Endothelial cell of umbilical vein (primary cell): Measurements from ENCODE around the gene PLCD1. TPM values are rescaled to one million over a fixed set of nuclear protein-coding genes. Genes with fewer than 3 reads are reported as not detected.

Experiments
- BruUV-seq: library from RNA; stranded (reverse); fragments of 400-500 nt; replicated peaks from 2 replicates; lab custom pipeline; 2021; lab: Mats Ljungman, UMichigan
- CTCF ChIA-PET: fragments of 300-600, 350-600 bp; sonication (Branson Sonifier 250); formaldehyde crosslinking; loops from one replicate; lab custom pipeline; 2021; ENCODE audit warnings: antibody characterized with exemption, inconsistent platforms; lab: Charles Lee
- POLR2A ChIA-PET: fragments of 300-600, 350-600 bp; sonication (Branson Sonifier 250); formaldehyde crosslinking; loops from one replicate; lab custom pipeline; 2021; ENCODE audit warnings: antibody characterized with exemption, inconsistent platforms; lab: Charles Lee
- DNase-seq: peaks from one replicate; pipeline ENCODE4 v3.0.0-alpha.2; 2011; ENCODE audit warnings: low read depth, low spot score
- FAIRE-seq: peaks from 2 replicates; lab custom pipeline; 2011; peaks lifted over from hg19 to GRCh38; lab: Jason Lieb, UNC
- H2AFZ ChIP-seq: 2 replicates; pipeline ENCODE4 v1.6.0; 2012; ENCODE audit warnings: low read depth, low read length, control low read depth, inconsistent platforms
- H3K27ac ChIP-seq: 2 replicates; pipeline ENCODE4 v1.5.1; 2011; ENCODE audit warnings: low read depth, mild to moderate bottlenecking, control low read depth, low read length, moderate library complexity; ENCODE audit not compliant: insufficient read depth
- H3K27me3 ChIP-seq, 2 experiments: 2 replicates each; pipeline versions ENCODE4 v1.6.0 to v1.6.1; 2011; ENCODE audit warnings: low read length in 2 of 2, mixed read lengths in 1 of 2; ENCODE audit not compliant: control insufficient read depth in 2 of 2, insufficient read depth in 2 of 2
- H3K36me3 ChIP-seq, 2 experiments: 2 replicates in 1 of 2; 3 replicates in 1 of 2; pipeline ENCODE4 v1.5.1; 2011; ENCODE audit warnings: low read length in 2 of 2, mild to moderate bottlenecking in 1 of 2, moderate library complexity in 1 of 2; ENCODE audit not compliant: control insufficient read depth in 2 of 2, insufficient read depth in 2 of 2; ENCODE audit errors: extremely low read depth in 1 of 2
- H3K4me1 ChIP-seq: 3 replicates; pipeline ENCODE4 v1.5.1; 2011; ENCODE audit warnings: mild to moderate bottlenecking, low read length; ENCODE audit not compliant: control insufficient read depth, insufficient read depth; ENCODE audit errors: extremely low read depth
- H3K4me2 ChIP-seq: 2 replicates; pipeline ENCODE4 v1.6.1; 2011; ENCODE audit warnings: low read length, control low read depth, mixed read lengths; ENCODE audit not compliant: insufficient read depth
- H3K4me3 ChIP-seq, 3 experiments: fragments of 200-600 bp in 1 of 3; sonication (generic), shearing (Covaris generic) in 1 of 3; replicated peaks in 1 of 3; 2 replicates each; pipeline ENCODE4 v1.5.1; 2011 to 2016; ENCODE audit warnings: control low read depth in 3 of 3, low read length in 3 of 3, mild to moderate bottlenecking in 2 of 3, inconsistent platforms in 1 of 3, low read depth in 1 of 3, moderate library complexity in 1 of 3; ENCODE audit not compliant: insufficient read depth in 1 of 3
- H3K79me2 ChIP-seq: 2 replicates; pipeline ENCODE4 v1.6.0; 2012; ENCODE audit warnings: low read length, inconsistent platforms; ENCODE audit not compliant: control insufficient read depth, insufficient read depth
- H3K9ac ChIP-seq: replicated peaks from 2 replicates; pipeline ENCODE3; 2011; ENCODE audit warnings: low read length, control low read depth; ENCODE audit not compliant: insufficient read depth; ENCODE audit errors: extremely low read depth
- H3K9me1 ChIP-seq: replicated peaks from 3 replicates; pipeline ENCODE4 v1.6.0; 2011; ENCODE audit warnings: mild to moderate bottlenecking, low read length; ENCODE audit not compliant: control insufficient read depth, insufficient read depth; ENCODE audit errors: extremely low read depth
- H3K9me3 ChIP-seq: replicated peaks from 2 replicates; pipeline ENCODE4 v1.5.1; 2012; ENCODE audit warnings: low read length, inconsistent platforms; ENCODE audit not compliant: control insufficient read depth, insufficient read depth
- H4K20me1 ChIP-seq: replicated peaks from 2 replicates; pipeline ENCODE3; 2011; ENCODE audit warnings: mild to moderate bottlenecking, low read length; ENCODE audit not compliant: control insufficient read depth, insufficient read depth; ENCODE audit errors: extremely low read depth
- CTCF ChIP-seq, 2 donors: IDR thresholded peaks; 1 replicate in 1 of 2; 2 replicates in 1 of 2; pipeline ENCODE4 v1.5.1; 2011; ENCODE audit warnings: low read length in 2 of 2, mild to moderate bottlenecking in 2 of 2, moderate library complexity in 2 of 2, control low read depth in 1 of 2, inconsistent platforms in 1 of 2, low read depth in 1 of 2; ENCODE audit not compliant: insufficient read depth in 1 of 2; ENCODE audit errors: extremely low read depth in 1 of 2
- EZH2 ChIP-seq: IDR thresholded peaks from 2 replicates; pipeline ENCODE4 v1.6.1; 2012; ENCODE audit warnings: borderline replicate concordance, low read depth, mild to moderate bottlenecking, moderate library complexity, low read length, inconsistent platforms; ENCODE audit not compliant: severe bottlenecking
- FOS ChIP-seq: IDR thresholded peaks from 2 replicates; pipeline ENCODE4 v1.6.1; 2011; ENCODE audit warnings: mild to moderate bottlenecking, low read length, moderate library complexity, borderline replicate concordance; ENCODE audit not compliant: insufficient read depth
- GATA2 ChIP-seq: IDR thresholded peaks from 2 replicates; pipeline ENCODE4 v1.7.0; 2011; ENCODE audit warnings: low read depth, mild to moderate bottlenecking, moderate library complexity, mixed read lengths, low read length; ENCODE audit not compliant: insufficient read length, insufficient read depth
- JUN ChIP-seq: IDR thresholded peaks from 2 replicates; pipeline ENCODE4 v1.6.1; 2011; ENCODE audit warnings: borderline replicate concordance, low read depth; ENCODE audit not compliant: insufficient read length, insufficient read depth
- MAX ChIP-seq: IDR thresholded peaks from 2 replicates; pipeline ENCODE4 v1.6.1; 2011; ENCODE audit not compliant: insufficient read depth, insufficient read length
- MYC ChIP-seq: IDR thresholded peaks from one replicate; pipeline ENCODE4 v1.6.1; 2011; ENCODE audit warnings: mild to moderate bottlenecking, low read depth, low read length
- POLR2A ChIP-seq: IDR thresholded peaks from 2 replicates; pipeline ENCODE4 v1.6.1; 2012; ENCODE audit warnings: low read depth, mild to moderate bottlenecking, control low read depth, low read length
- POLR2AphosphoS5 ChIP-seq: IDR thresholded peaks from 2 replicates; pipeline ENCODE4 v1.6.1; 2012; ENCODE audit warnings: low read depth, mild to moderate bottlenecking, control low read depth, low read length, moderate library complexity; ENCODE audit not compliant: insufficient read depth
- dilution Hi-C: fragments of 300-500 bp; cut with MboI; formaldehyde crosslinking; loops from one replicate; pipeline ENCODE4 v1.15.0; 2019; ENCODE audit warnings: low sequenced_read_pairs; ENCODE audit not compliant: extremely low pct_ligation_motif_present
- intact Hi-C: fragments of 100-400 bp; cut with micrococcal nuclease; formaldehyde crosslinking; loops from one replicate; pipeline ENCODE4 v1.10.0; 2022
- polyA plus RNA-seq, 4 experiments: library from polyadenylated mRNA; depleted of rRNA in 3 of 4; stranded (reverse) in 3 of 4; unstranded in 1 of 4; fragments of >200 nt; gene quantifications; 2 replicates each; pipeline versions ENCODE4 v1.2.1 to v1.2.3, GENCODE V29; 2011 to 2012; ENCODE audit warnings: missing spikeins in 1 of 4
- total RNA-seq: library from RNA; stranded (reverse); gene quantifications from 2 replicates; pipeline ENCODE4 v1.2.3, GENCODE V29; 2021

Gene PLCD1
- total and polyA plus RNA-seq, 2 donors (not counting 3 experiments of a cell fraction or from before 2014, with no cell fraction given) = 12.6 to 15.3 TPM

GRCh38 chr3:38016847-38017444 lies 12.5 kb downstream of the PLCD1 start:
- H3K36me3 ChIP-seq = peaks cover 0 to 7% of the 10 kb centered on the region in 2 experiments
- H3K27ac ChIP-seq = no peak overlapping the region
- no peak overlapping the region for H3K4me2 ChIP-seq
- H3K9ac ChIP-seq = no peak overlapping the region
- no peaks in the 10 kb centered on the region for H3K4me1 ChIP-seq
- ChIA-PET POLR2A (no interaction called here), CTCF (no interaction called here)
- H3K79me2 ChIP-seq = no peaks in the 10 kb centered on the region
- no peak overlapping the region for H3K4me3 ChIP-seq
- no peaks in the 10 kb centered on the region for H3K9me3 ChIP-seq
- dilution Hi-C loops = no loop called here
- no peaks in the 10 kb centered on the region for H4K20me1 ChIP-seq
- H3K27me3 ChIP-seq = no peaks in the 10 kb centered on the region
- no peak overlapping the region for H2AFZ ChIP-seq
- TF ChIP-seq MYC (no peak), FOS (no peak), CTCF (IDR thresholded peaks at IDR 0.05; ENCODE audit: extremely low read depth in 1 of 2, insufficient read depth in 1 of 2, low read depth in 1 of 2, low read length in 2 of 2) (no peak), EZH2 (no peak), POLR2A (no peak), GATA2 (no peak), MAX (no peak), JUN (no peak), POLR2AphosphoS5 (no peak)
- no peaks in the 10 kb centered on the region for H3K9me1 ChIP-seq
- no TSS peak for BruUV-seq
- intact Hi-C loops = no loop called here
- no peak for FAIRE-seq
- DNase-seq = no peak
